ENCODE results near the gene LZTFL1.

GRCh38 chr3:45781271-45781670 is 60.6 kb downstream of the LZTFL1 start:
- TF ChIP-seq TCF4 (CRISPR knock-in tag; IDR thresholded peaks at IDR 0.05; ENCODE audit: borderline replicate concordance) (no peak), ZC3H10 (CRISPR knock-in tag; IDR thresholded peaks at IDR 0.05) (no peak), GLIS3 (CRISPR knock-in tag; IDR thresholded peaks at IDR 0.05) (no peak), ZFP3 (CRISPR knock-in tag; IDR thresholded peaks at IDR 0.05) (no peak), ARNTL (CRISPR knock-in tag; IDR thresholded peaks at IDR 0.05; ENCODE audit: borderline replicate concordance, low read depth) (no peak), CREB5 (CRISPR knock-in tag; IDR thresholded peaks at IDR 0.05; ENCODE audit: low read depth) (no peak), POU6F1 (CRISPR knock-in tag; IDR thresholded peaks at IDR 0.05; ENCODE audit: borderline replicate concordance, low read depth) (no peak), RARB (CRISPR knock-in tag; IDR thresholded peaks at IDR 0.05) (no peak)
